Trophoblast cell (in vitro differentiated cells and primary cell): ENCODE results near the gene EFCAB5.
A peak's percentile ranks its signal among the peaks of the same experiment; 100 is the strongest.

ENCODE experiments used
- DNase-seq, 2 donors: peaks; one replicate each; pipeline ENCODE4 v3.0.0-alpha.2; 2016
- H2AFZ ChIP-seq: 2 replicates; pipeline ENCODE4 v1.6.1; 2013; ENCODE audit warnings: low read length, moderate library complexity, mild to moderate bottlenecking; ENCODE audit not compliant: insufficient read depth, poor library complexity
- H2AK5ac ChIP-seq: 2 replicates; pipeline ENCODE4 v1.6.1; 2013; ENCODE audit warnings: mild to moderate bottlenecking, low read length
- H2BK120ac ChIP-seq: 2 replicates; pipeline ENCODE4 v1.6.1; 2013; ENCODE audit warnings: low read length, mild to moderate bottlenecking, moderate library complexity; ENCODE audit not compliant: insufficient read depth, poor library complexity
- H2BK12ac ChIP-seq: 2 replicates; pipeline ENCODE4 v1.6.1; 2013; ENCODE audit warnings: mild to moderate bottlenecking, low read length, moderate library complexity
- H2BK5ac ChIP-seq: 2 replicates; pipeline ENCODE4 v1.6.1; 2013; ENCODE audit warnings: low read length, low read depth, moderate library complexity, mild to moderate bottlenecking; ENCODE audit not compliant: poor library complexity
- H3K14ac ChIP-seq: 2 replicates; pipeline ENCODE4 v1.6.1; 2013; ENCODE audit warnings: mild to moderate bottlenecking, low read length
- H3K18ac ChIP-seq: 2 replicates; pipeline ENCODE4 v1.6.1; 2013; ENCODE audit warnings: mild to moderate bottlenecking, low read length
- H3K23ac ChIP-seq: 2 replicates; pipeline ENCODE4 v1.6.1; 2013; ENCODE audit warnings: low read length
- H3K27ac ChIP-seq: 2 replicates; pipeline ENCODE4 v1.5.1; 2013; ENCODE audit warnings: low read depth, mild to moderate bottlenecking, inconsistent platforms, low read length, moderate library complexity
- H3K27me3 ChIP-seq: 2 replicates; pipeline ENCODE4 v1.6.1; 2013; ENCODE audit warnings: inconsistent platforms, mild to moderate bottlenecking, low read length, moderate library complexity; ENCODE audit not compliant: insufficient read depth
- H3K36me3 ChIP-seq, 2 experiments: 1 replicate in 1 of 2; 2 replicates in 1 of 2; pipeline ENCODE4 v1.6.1; 2013; ENCODE audit warnings: low read length in 2 of 2, mild to moderate bottlenecking in 2 of 2, moderate library complexity in 1 of 2; ENCODE audit not compliant: insufficient read depth in 2 of 2, control insufficient read depth in 1 of 2
- H3K4ac ChIP-seq: 2 replicates; pipeline ENCODE4 v1.6.1; 2013; ENCODE audit warnings: low read depth, mild to moderate bottlenecking, low read length, moderate library complexity
- H3K4me1 ChIP-seq, 2 experiments: 1 replicate in 1 of 2; 2 replicates in 1 of 2; pipeline ENCODE4 v1.6.1; 2013; ENCODE audit warnings: low read length in 2 of 2, mild to moderate bottlenecking in 2 of 2, moderate library complexity in 1 of 2; ENCODE audit not compliant: insufficient read depth in 2 of 2, control insufficient read depth in 1 of 2
- H3K4me2 ChIP-seq: 2 replicates; pipeline ENCODE4 v1.6.1; 2013; ENCODE audit warnings: inconsistent platforms, mild to moderate bottlenecking, low read length, moderate library complexity
- H3K4me3 ChIP-seq: 2 replicates; pipeline ENCODE4 v1.5.1; 2013; ENCODE audit warnings: mild to moderate bottlenecking, low read depth, low read length, inconsistent platforms
- H3K79me1 ChIP-seq: one replicate; pipeline ENCODE4 v1.6.1; 2013; ENCODE audit warnings: low read length
- H3K79me2 ChIP-seq: 2 replicates; pipeline ENCODE4 v1.6.1; 2013; ENCODE audit warnings: low read length, mild to moderate bottlenecking; ENCODE audit not compliant: control insufficient read depth, insufficient read depth, poor library complexity
- H3K9ac ChIP-seq: 2 replicates; pipeline ENCODE4 v1.6.1; 2013; ENCODE audit warnings: mild to moderate bottlenecking, low read length
- H3K9me3 ChIP-seq: 2 replicates; pipeline ENCODE4 v1.6.1; 2013; ENCODE audit warnings: low read depth, mild to moderate bottlenecking, control low read depth, inconsistent platforms, low read length; ENCODE audit not compliant: insufficient read depth
- H4K12ac ChIP-seq: 2 replicates; pipeline ENCODE4 v1.6.1; 2013; ENCODE audit warnings: low read depth, mild to moderate bottlenecking, low read length, moderate library complexity
- H4K8ac ChIP-seq: 2 replicates; pipeline ENCODE4 v1.6.1; 2013; ENCODE audit warnings: low read depth, mild to moderate bottlenecking, low read length, moderate library complexity
- H4K91ac ChIP-seq: one replicate; pipeline ENCODE4 v1.6.1; 2013; ENCODE audit warnings: low read depth, mild to moderate bottlenecking, low read length, moderate library complexity
- WGBS: extraction: QIAGEN DNeasy Blood & Tissue Kit; methylation state at CpG from one replicate; pipeline ENCODE4 v1.1.7; 2013; ENCODE audit warnings: missing lambda C conversion rate; ENCODE audit not compliant: insufficient read length, insufficient coverage; ENCODE audit errors: extremely low coverage; 5-methylcytosine and 5-hydroxymethylcytosine counted together

The EFCAB5 gene

DNA sequence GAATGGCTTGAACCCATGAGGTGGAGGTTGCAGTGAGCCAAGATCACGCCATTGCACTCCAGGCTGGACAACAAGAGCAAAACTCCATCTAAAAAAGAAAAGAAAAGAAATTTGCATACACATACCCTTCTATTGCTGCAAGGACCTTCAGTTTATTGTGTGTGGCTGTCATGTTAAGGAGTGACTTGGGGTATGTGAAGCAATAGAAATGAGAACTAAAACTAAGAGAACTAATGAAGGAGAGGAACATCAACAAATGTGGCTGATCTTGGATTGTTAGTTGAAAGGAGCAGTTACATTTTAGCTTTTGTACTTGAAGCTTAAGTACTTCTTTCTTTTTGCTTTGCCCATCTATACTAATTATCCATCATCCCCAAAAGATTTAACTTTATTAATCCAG is 162.5 kb downstream of the EFCAB5 start:
- Histone ChIP-seq H3K27ac (no peak overlapping the region), H4K91ac (no peak overlapping the region), H3K4me2 (no peak overlapping the region), H3K36me3 (no peaks in the 10 kb centered on the region), H2AFZ (no peak overlapping the region), H3K4ac (no peak overlapping the region), H4K8ac (no peak overlapping the region), H3K23ac (no peak overlapping the region), H3K14ac (no peak overlapping the region), H3K79me1 (no peaks in the 10 kb centered on the region), H4K12ac (no peak overlapping the region), H3K4me1 (no peaks in the 10 kb centered on the region), H3K18ac (no peak overlapping the region), H3K27me3 (no peaks in the 10 kb centered on the region), H3K9me3 (no peaks in the 10 kb centered on the region), H2BK120ac (no peak overlapping the region), H2BK5ac (no peak overlapping the region), H3K4me3 (no peak overlapping the region), H3K79me2 (no peaks in the 10 kb centered on the region), H2BK12ac (no peak overlapping the region), H2AK5ac (no peak overlapping the region), H3K9ac (no peak overlapping the region)
- no CpG with 5 or more reads among the region's 1 CpG for WGBS
- DNase-seq: no peak

DNA sequence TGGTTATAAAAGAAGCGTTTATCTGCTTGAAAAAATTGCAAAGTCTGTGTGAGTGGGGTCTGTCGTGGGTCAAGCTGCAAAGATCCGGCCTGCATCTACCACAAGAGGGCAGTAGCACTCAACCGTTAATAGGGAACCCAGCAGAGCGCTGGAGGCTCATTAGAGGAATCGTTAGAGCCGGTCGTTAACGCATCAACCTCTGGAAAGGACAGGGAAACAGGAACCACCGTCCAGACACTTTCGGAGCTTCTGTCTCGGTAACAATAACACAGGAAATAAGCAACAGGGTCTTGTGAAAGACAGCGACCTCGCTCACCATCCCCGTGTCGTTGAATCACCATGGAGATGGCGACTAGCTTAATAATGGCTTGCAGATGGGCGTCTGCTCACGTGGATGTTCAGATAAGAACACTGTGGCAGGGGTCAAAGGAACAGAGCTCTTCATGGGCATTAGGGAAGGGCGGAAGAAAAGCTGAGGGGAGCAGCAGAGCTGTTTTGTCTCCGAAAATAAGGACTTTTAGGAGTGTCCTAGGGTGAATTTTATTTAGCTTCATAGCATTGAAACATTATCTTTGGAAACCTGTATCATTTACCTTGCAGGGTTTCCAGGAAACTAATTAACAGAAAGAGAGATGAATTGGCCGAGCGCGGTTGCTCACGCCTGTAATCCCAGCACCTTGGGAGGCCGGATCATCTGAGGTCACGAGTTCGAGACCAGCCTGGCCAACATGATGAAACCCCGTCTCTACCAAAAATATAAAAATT is 163.3 kb downstream of the EFCAB5 start:
- Histone ChIP-seq H3K79me1 (no peaks in the 10 kb centered on the region), H2BK5ac (no peak overlapping the region), H3K9ac (no peak overlapping the region), H4K91ac (no peak overlapping the region), H3K36me3 (no peaks in the 10 kb centered on the region), H3K27me3 (no peaks in the 10 kb centered on the region), H3K23ac (no peak overlapping the region), H2BK120ac (no peak overlapping the region), H4K12ac (no peak overlapping the region), H3K18ac (no peak overlapping the region), H3K14ac (no peak overlapping the region), H3K9me3 (no peaks in the 10 kb centered on the region), H3K4ac (no peak overlapping the region), H3K79me2 (no peaks in the 10 kb centered on the region), H2AFZ (no peak overlapping the region), H3K4me3 (peak overlapping the region; percentile 10), H2AK5ac (no peak overlapping the region), H3K4me1 (no peaks in the 10 kb centered on the region), H2BK12ac (no peak overlapping the region), H3K4me2 (peak overlapping the region; percentile 59), H4K8ac (no peak overlapping the region), H3K27ac (no peak overlapping the region)
- DNase-seq: peak; percentile 97 to 99
- no CpG with 5 or more reads among the region's 29 CpGs for WGBS

GRCh38 chr17:30112794-30113193 is 171.4 kb downstream of the EFCAB5 start:
- Histone ChIP-seq H3K4me1 (no peaks in the 10 kb centered on the region), H3K14ac (no peak overlapping the region), H3K4me3 (no peak overlapping the region), H3K36me3 (no peaks in the 10 kb centered on the region), H3K23ac (no peak overlapping the region), H3K4me2 (no peak overlapping the region), H2BK12ac (no peak overlapping the region), H3K9ac (no peak overlapping the region), H2AK5ac (no peak overlapping the region), H4K12ac (no peak overlapping the region), H4K8ac (no peak overlapping the region), H2BK120ac (no peak overlapping the region), H3K79me2 (no peaks in the 10 kb centered on the region), H3K4ac (no peak overlapping the region), H2AFZ (no peak overlapping the region), H3K27ac (no peak overlapping the region), H4K91ac (no peak overlapping the region), H3K18ac (no peak overlapping the region), H3K9me3 (no peaks in the 10 kb centered on the region), H2BK5ac (no peak overlapping the region), H3K79me1 (peaks cover 9% of the 10 kb centered on the region), H3K27me3 (no peaks in the 10 kb centered on the region)
- no peak for DNase-seq

DNA sequence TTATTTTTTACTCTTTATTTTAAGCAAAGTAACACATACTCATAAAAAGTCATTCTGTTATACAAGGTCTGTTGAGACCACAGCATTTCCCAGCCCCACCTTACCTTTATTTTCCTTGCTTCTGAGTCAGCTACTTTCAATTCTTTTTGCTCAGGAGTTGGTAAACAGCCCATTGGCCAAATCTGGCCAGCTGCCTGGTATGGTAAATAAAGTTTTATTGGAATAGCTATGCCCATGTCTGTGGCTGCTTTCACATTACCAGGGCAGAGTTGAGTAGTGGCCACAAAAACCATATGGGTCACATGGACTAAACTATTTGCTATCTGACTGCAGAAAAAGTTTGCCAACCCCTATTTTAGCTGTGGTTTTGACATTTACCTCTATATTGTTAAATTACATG is 171.8 kb downstream of the EFCAB5 start:
- Histone ChIP-seq H3K4me2 (no peak overlapping the region), H3K27ac (no peak overlapping the region), H2AK5ac (no peak overlapping the region), H3K4me1 (no peaks in the 10 kb centered on the region), H3K18ac (no peak overlapping the region), H3K79me1 (peaks cover 9% of the 10 kb centered on the region), H3K36me3 (no peaks in the 10 kb centered on the region), H4K8ac (no peak overlapping the region), H3K23ac (no peak overlapping the region), H3K79me2 (no peaks in the 10 kb centered on the region), H2BK120ac (no peak overlapping the region), H3K4me3 (no peak overlapping the region), H3K14ac (no peak overlapping the region), H2BK12ac (no peak overlapping the region), H2AFZ (no peak overlapping the region), H3K9ac (no peak overlapping the region), H4K12ac (no peak overlapping the region), H3K9me3 (no peaks in the 10 kb centered on the region), H3K4ac (no peak overlapping the region), H4K91ac (no peak overlapping the region), H2BK5ac (no peak overlapping the region), H3K27me3 (no peaks in the 10 kb centered on the region)
- DNase-seq: no peak
